K562 (cell line): ENCODE data around the gene SMARCB1. TPM values are rescaled to one million over a fixed set of nuclear protein-coding genes. Genes with fewer than 3 reads are reported as not detected.

Source experiments
- ATAC-seq: fragments of 200-7000 bp; cut with Tn5 transposase; 3 replicates; pipeline ENCODE4 v1.9.1; 2020; ENCODE audit warnings: moderate library complexity
- BruUV-seq: library from RNA; stranded (reverse); fragments of 400-500 nt; replicated peaks from 2 replicates; lab custom pipeline; 2021; lab: Mats Ljungman, UMichigan
- CTCF ChIA-PET: fragments of 300-600 bp; formaldehyde crosslinking; extraction: SDS; loops from one replicate; lab custom pipeline; 2021; ENCODE audit warnings: low intra/inter-chr PET ratio; lab: Yijun Ruan, JAX
- POLR2A ChIA-PET: fragments of 300-600, 350-650 bp; sonication (Branson Sonifier 250); formaldehyde crosslinking; extraction: SDS; loops from one replicate; lab custom pipeline; 2021; ENCODE audit warnings: antibody characterized with exemption, inconsistent platforms; lab: Yijun Ruan, JAX
- DNase-seq, 4 experiments: peaks; one replicate each; pipeline versions ENCODE4 v3.0.0 to v3.0.0-alpha.2; 2011 to 2018; ENCODE audit warnings: low spot score in 3 of 4, mixed read lengths in 3 of 4; ENCODE audit errors: extremely low read depth in 1 of 4
- FAIRE-seq: peaks from 2 replicates; lab custom pipeline; 2011; peaks lifted over from hg19 to GRCh38; lab: Jason Lieb, UNC
- H2AFZ ChIP-seq: 2 replicates; pipeline ENCODE4 v1.6.0; 2011; ENCODE audit warnings: low read depth, low read length, control low read depth, inconsistent platforms
- H3K27ac ChIP-seq: fragments of 200-600 bp; 3 replicates; pipeline ENCODE4 v1.8.0; 2011; ENCODE audit warnings: low read depth, mild to moderate bottlenecking, control low read depth, inconsistent platforms, low read length, moderate library complexity, mixed read lengths; ENCODE audit errors: extremely low read depth
- H3K27me3 ChIP-seq, 2 experiments: fragments of 300-600 bp in 1 of 2; 2 replicates in 1 of 2; 3 replicates in 1 of 2; pipeline versions ENCODE4 v1.6.0 to v1.8.0; 2011; ENCODE audit warnings: inconsistent platforms in 2 of 2, low read length in 2 of 2, mild to moderate bottlenecking in 1 of 2, mixed read lengths in 1 of 2, moderate library complexity in 1 of 2; ENCODE audit not compliant: control insufficient read depth in 2 of 2, insufficient read depth in 2 of 2
- H3K36me3 ChIP-seq: fragments of 300-600 bp; 3 replicates; pipeline ENCODE4 v1.8.0; 2011; ENCODE audit warnings: mild to moderate bottlenecking, low read length, inconsistent platforms; ENCODE audit not compliant: control insufficient read depth, insufficient read depth
- H3K4me1 ChIP-seq, 2 experiments: fragments of 200-600 bp in 1 of 2; replicated peaks in 1 of 2; 2 replicates in 1 of 2; 3 replicates in 1 of 2; pipeline versions ENCODE4 v1.5.1 to v1.8.0; 2011; ENCODE audit warnings: inconsistent platforms in 2 of 2, low read length in 2 of 2, mild to moderate bottlenecking in 1 of 2, mixed read lengths in 1 of 2, moderate library complexity in 1 of 2; ENCODE audit not compliant: control insufficient read depth in 2 of 2, insufficient read depth in 2 of 2
- H3K4me2 ChIP-seq: 2 replicates; pipeline ENCODE4 v1.6.1; 2011; ENCODE audit warnings: low read length, control low read depth, inconsistent platforms, mixed read lengths; ENCODE audit not compliant: insufficient read depth
- H3K4me3 ChIP-seq: fragments of 200-600 bp; sonication (generic), shearing (Covaris generic); 2 replicates; pipeline ENCODE4 v1.5.1; 2016; ENCODE audit warnings: control low read depth, inconsistent platforms
- H3K79me2 ChIP-seq: fragments of 200-600 bp; 3 replicates; pipeline ENCODE4 v1.8.0; 2011; ENCODE audit warnings: low read length, inconsistent platforms; ENCODE audit not compliant: control insufficient read depth, insufficient read depth
- H3K9ac ChIP-seq, 2 experiments: 2 replicates each; pipeline versions ENCODE4 v1.6.0 to v1.6.1; 2011; ENCODE audit warnings: low read depth in 2 of 2, low read length in 2 of 2, control low read depth in 1 of 2, inconsistent platforms in 1 of 2, mild to moderate bottlenecking in 1 of 2, mixed read lengths in 1 of 2; ENCODE audit not compliant: insufficient read depth in 1 of 2
- H3K9me1 ChIP-seq: one replicate; pipeline ENCODE4 v1.6.0; 2011; ENCODE audit warnings: inconsistent platforms, mild to moderate bottlenecking, low read length, moderate library complexity; ENCODE audit not compliant: control insufficient read depth, insufficient read depth
- H3K9me3 ChIP-seq: replicated peaks from 2 replicates; pipeline ENCODE4 v1.5.1; 2011; ENCODE audit warnings: low read depth, low read length, inconsistent platforms; ENCODE audit not compliant: control insufficient read depth, insufficient read depth
- H4K20me1 ChIP-seq: replicated peaks from 2 replicates; pipeline ENCODE4 v1.6.1; 2011; ENCODE audit warnings: low read length, inconsistent platforms, mixed read lengths; ENCODE audit not compliant: control insufficient read depth, insufficient read depth
- BRF1 ChIP-seq: IDR thresholded peaks from 3 replicates; pipeline ENCODE4 v1.6.1; 2011; ENCODE audit warnings: borderline replicate concordance, mild to moderate bottlenecking; ENCODE audit not compliant: insufficient read length; ENCODE audit errors: extremely low read depth
- DACH1 ChIP-seq: fragments of 450-650 bp; IDR thresholded peaks from 2 replicates; pipeline ENCODE4 v1.6.1; 2018; ENCODE audit not compliant: partially characterized antibody
- ESRRB ChIP-seq: fragments of 250-450 bp; sonication (Bioruptor Pico); IDR thresholded peaks from 2 replicates; pipeline ENCODE4 v1.5.0; 2020; ENCODE audit warnings: mild to moderate bottlenecking, moderate library complexity, borderline replicate concordance
- FOXJ2 ChIP-seq: fragments of 200-800 bp; sonication (Bioruptor generic); IDR thresholded peaks from 2 replicates; pipeline ENCODE4 v1.6.1; 2016; ENCODE audit warnings: missing genetic modification characterization, missing compliant biosample characterization
- FOXK2 ChIP-seq, 2 experiments: fragments of 450-650 bp; IDR thresholded peaks in 1 of 2; conservative IDR thresholded peaks in 1 of 2; 2 replicates each; pipeline ENCODE4 v1.6.1; 2016; ENCODE audit warnings: low read depth in 2 of 2, mild to moderate bottlenecking in 1 of 2
- IRF2 ChIP-seq: sonication (generic); formaldehyde crosslinking; IDR thresholded peaks from 2 replicates; pipeline ENCODE4 v1.8.1; 2022; ENCODE audit warnings: mild to moderate bottlenecking, missing genetic modification reagents
- KDM2B ChIP-seq: fragments of 250-450 bp; sonication (Bioruptor Pico); IDR thresholded peaks from 2 replicates; pipeline ENCODE4 v1.8.0; 2021; ENCODE audit warnings: mild to moderate bottlenecking, moderate library complexity
- KLF16 ChIP-seq: IDR thresholded peaks from 2 replicates; pipeline ENCODE4 v1.6.1; 2016; ENCODE audit warnings: antibody characterized with exemption
- MYNN ChIP-seq, 2 experiments: sonication (generic); formaldehyde crosslinking in 1 of 2; IDR thresholded peaks; 2 replicates each; pipeline versions ENCODE4 v1.5.0 to v1.6.1; 2016 to 2020; ENCODE audit warnings: antibody characterized with exemption in 1 of 2, missing genetic modification reagents in 1 of 2
- NELFE ChIP-seq: IDR thresholded peaks from 2 replicates; pipeline ENCODE4 v1.6.1; 2011; ENCODE audit warnings: mild to moderate bottlenecking; ENCODE audit not compliant: insufficient read depth, insufficient read length
- NFIC ChIP-seq: fragments of 450-650 bp; IDR thresholded peaks from 2 replicates; pipeline ENCODE4 v1.6.1; 2017; ENCODE audit warnings: mild to moderate bottlenecking, inconsistent platforms
- NR1H2 ChIP-seq: sonication (generic); formaldehyde crosslinking; IDR thresholded peaks from 2 replicates; pipeline ENCODE4 v1.4.0; 2020; ENCODE audit warnings: mild to moderate bottlenecking, missing genetic modification reagents
- RAD51 ChIP-seq: fragments of 450-650 bp; IDR thresholded peaks from 2 replicates; pipeline ENCODE4 v1.7.1; 2016; ENCODE audit warnings: low read depth, mild to moderate bottlenecking, borderline replicate concordance
- SMARCA4 ChIP-seq: fragments of 450-650 bp; IDR thresholded peaks from 2 replicates; pipeline ENCODE4 v1.6.1; 2016
- TARDBP ChIP-seq: fragments of 450-650 bp; IDR thresholded peaks from 2 replicates; pipeline ENCODE4 v1.6.1; 2016
- ZBTB17 ChIP-seq: fragments of 450-650 bp; formaldehyde crosslinking; IDR thresholded peaks from 2 replicates; pipeline ENCODE4 v1.4.0; 2020; ENCODE audit warnings: mild to moderate bottlenecking
- ZC3H8 ChIP-seq: fragments of 450-650 bp; IDR thresholded peaks from 2 replicates; pipeline ENCODE4 v1.6.1; 2017
- ZEB2 ChIP-seq: fragments of 450-650 bp; IDR thresholded peaks from 2 replicates; pipeline ENCODE4 v1.6.1; 2016
- ZSCAN29 ChIP-seq: fragments of 450-650 bp; IDR thresholded peaks from 2 replicates; pipeline ENCODE4 v1.6.1; 2017
- ZSCAN32 ChIP-seq: fragments of 450-650 bp; formaldehyde crosslinking; IDR thresholded peaks from 2 replicates; pipeline ENCODE4 v1.4.0; 2020; ENCODE audit warnings: mild to moderate bottlenecking, moderate library complexity
- WGBS: fragments of 100-300 bp; shearing (Covaris generic); methylation state at CpG from one replicate; pipeline ENCODE4 v1.1.6; 2016; ENCODE audit warnings: low coverage, mixed read lengths; ENCODE audit not compliant: insufficient coverage; ENCODE audit errors: missing lambda C conversion rate; 5-methylcytosine and 5-hydroxymethylcytosine counted together
- in situ Hi-C: fragments of 300-500 bp; cut with MboI; formaldehyde crosslinking; loops from 4 replicates; pipeline ENCODE4 v1.15.0; 2018; ENCODE audit warnings: inconsistent platforms, mixed read lengths
- intact Hi-C: fragments of 100-400 bp; cut with micrococcal nuclease; formaldehyde crosslinking; loops from 2 replicates; pipeline ENCODE4 v1.14.2; 2022
- polyA plus RNA-seq, 8 experiments: library from polyadenylated mRNA; depleted of rRNA in 4 of 8; stranded (reverse) in 5 of 8; unstranded in 3 of 8; fragments of >200 nt; fragmentation: Nextera tagmentation in 2 of 8; fragmentation: Illumina TruSeq in 1 of 8; extraction: Ambion mirVana in 2 of 8; extraction: Trizol in 1 of 8; gene quantifications; 2 replicates each; pipeline versions ENCODE4 v1.2.1 to v1.2.3, GENCODE V29; 2011 to 2014; ENCODE audit warnings: inconsistent platforms in 1 of 8, missing spikeins in 1 of 8
- total RNA-seq, 7 experiments: library from RNA; depleted of rRNA in 6 of 7; stranded (reverse); fragments of >200 nt in 6 of 7; fragmentation: Illumina TruSeq in 2 of 7; extraction: Trizol in 2 of 7; gene quantifications; 2 replicates each; pipeline versions ENCODE4 v1.2.1 to v1.2.3, GENCODE V29; 2011 to 2021; ENCODE audit warnings: low replicate concordance in 1 of 7

The SMARCB1 gene
- total and polyA plus RNA-seq, 9 of the 15 experiments (the other 6 are each of a cell fraction or from before 2014, with no cell fraction given): 1.2 to 113 (median 65.4) TPM

GRCh38 chr22:23828800-23829680 is 42.3 kb downstream of the SMARCB1 start:
- H4K20me1 ChIP-seq: no peaks in the 10 kb centered on the region
- H3K36me3 ChIP-seq: peaks cover 64% of the 10 kb centered on the region; the same call in 2 of the 3 replicates
- H3K9me1 ChIP-seq: no peaks in the 10 kb centered on the region
- no TSS peak for BruUV-seq
- in situ Hi-C loops: no loop called here
- no peak overlapping the region for H3K9ac ChIP-seq
- no peak for TF ChIP-seq SMARCA4
- no peak for TF ChIP-seq MYNN (IDR thresholded peaks at IDR 0.05)
- no peak for TF ChIP-seq MYNN (CRISPR knock-in tag; IDR thresholded peaks at IDR 0.05)
- TF ChIP-seq DACH1: no peak
- TF ChIP-seq IRF2 (CRISPR knock-in tag): no peak
- TF ChIP-seq NFIC: no peak
- no peak for TF ChIP-seq ZSCAN29
- no peak for TF ChIP-seq FOXK2 (conservative IDR thresholded peaks at IDR 0.05 in 1 of 2, IDR thresholded peaks at IDR 0.05 in 1 of 2; ENCODE audit: low read depth in 2 of 2)
- TF ChIP-seq ZEB2: no peak
- TF ChIP-seq NR1H2 (CRISPR knock-in tag): no peak
- no peak for TF ChIP-seq ZC3H8
- no peak for TF ChIP-seq ZSCAN32
- TF ChIP-seq RAD51: no peak
- TF ChIP-seq ZBTB17: no peak
- no peak for TF ChIP-seq ESRRB
- TF ChIP-seq FOXJ2 (tag): no peak
- no peak for TF ChIP-seq TARDBP
- TF ChIP-seq KLF16: no peak
- TF ChIP-seq NELFE: no peak
- no peak for TF ChIP-seq KDM2B (CRISPR knock-in tag)
- no peak for TF ChIP-seq BRF1
- TF ChIP-seq, all 486 proteins: peak for 0
- POLR2A ChIA-PET: interaction anchor here (0.6 to 0.8 kb wide), 3 partner anchors 17 to 85 kb away, joined by 3 to 4 read pairs (median 4); no protein-coding TSS in a partner anchor
- Histone ChIP-seq H2AFZ (no peak overlapping the region), H3K4me2 (no peak overlapping the region), H3K9me3 (no peaks in the 10 kb centered on the region), H3K4me3 (no peak overlapping the region), H3K79me2 (no peaks in the 10 kb centered on the region), H3K27me3 (no peaks in the 10 kb centered on the region), H3K4me1 (no peaks in the 10 kb centered on the region), H3K27ac (no peak overlapping the region)
- FAIRE-seq: no peak
- no peak for ATAC-seq
- 85% methylated on average over 9 of the region's 10 CpGs for WGBS
- no peak for DNase-seq
- intact Hi-C loops: no loop called here
- CTCF ChIA-PET: no interaction called here
